ENCODE data around the gene CAV3.

The CAV3 gene

DNA sequence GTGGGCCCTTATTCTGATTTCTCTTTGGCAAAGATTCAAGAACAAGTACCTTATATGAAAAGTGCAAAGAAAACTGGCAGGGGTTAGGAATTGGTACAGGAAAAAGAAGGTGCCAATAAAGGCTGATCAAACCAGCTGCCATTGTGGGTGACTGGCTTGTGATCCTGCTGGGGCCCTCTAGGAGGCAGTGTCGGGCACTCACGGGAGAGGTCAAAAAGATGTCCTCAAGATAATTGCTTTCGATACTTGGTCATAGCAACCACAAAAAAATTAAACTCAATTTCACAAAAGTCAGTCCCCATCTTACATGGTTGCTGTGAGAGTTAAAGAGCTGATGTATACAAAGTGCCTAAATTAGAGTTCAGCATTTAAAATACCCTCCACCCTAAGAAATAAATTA lies 31.0 kb upstream of the CAV3 start:
- POLR2A ChIA-PET, result no interaction called here
- no peaks in the 10 kb centered on the region for H3K9me3 ChIP-seq (ENCODE audit: control insufficient read depth, insufficient read depth, low read depth, low read length)
- no peak overlapping the region for H3K27ac ChIP-seq (ENCODE audit: extremely low read depth, low read depth, low read length)
- peaks cover 0 to 2% of the 10 kb centered on the region in 2 experiments; a peak in 1 of 3 replicates for H3K36me3 ChIP-seq (ENCODE audit: control insufficient read depth in 2 of 2, insufficient read depth in 1 of 2, low read length in 2 of 2)
- no peaks in the 10 kb centered on the region for H3K4me1 ChIP-seq (ENCODE audit: control insufficient read depth, insufficient read depth, low read length)
- H3K4me3 ChIP-seq (ENCODE audit: low read depth, low read length), result no peak overlapping the region
- TF ChIP-seq ZNF529 (tag by site-specific recombination; IDR thresholded peaks at IDR 0.05; ENCODE audit: insufficient replicate concordance) (no peak), ZNF223 (tag by site-specific recombination; IDR thresholded peaks at IDR 0.05) (no peak)
- CTCF ChIA-PET, result interaction anchor here (0.7 kb wide), 1 partner anchor 38 kb away, joined by 3 read pairs; no protein-coding TSS in a partner anchor

- TF ChIP-seq, protein P1, sequence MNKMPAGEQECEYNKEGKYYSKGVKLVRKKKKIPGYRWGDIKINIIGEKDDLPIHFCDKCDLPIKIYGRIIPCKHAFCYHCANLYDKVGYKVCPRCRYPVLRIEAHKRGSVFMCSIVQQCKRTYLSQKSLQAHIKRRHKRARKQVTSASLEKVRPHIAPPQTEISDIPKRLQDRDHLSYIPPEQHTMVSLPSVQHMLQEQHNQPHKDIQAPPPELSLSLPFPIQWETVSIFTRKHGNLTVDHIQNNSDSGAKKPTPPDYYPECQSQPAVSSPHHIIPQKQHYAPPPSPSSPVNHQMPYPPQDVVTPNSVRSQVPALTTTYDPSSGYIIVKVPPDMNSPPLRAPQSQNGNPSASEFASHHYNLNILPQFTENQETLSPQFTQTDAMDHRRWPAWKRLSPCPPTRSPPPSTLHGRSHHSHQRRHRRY (tag by site-specific recombination; IDR thresholded peaks at IDR 0.05), result no peak
- TF ChIP-seq ZNF202 (tag by site-specific recombination; IDR thresholded peaks at IDR 0.05; ENCODE audit: borderline replicate concordance), result no peak
- no peak for TF ChIP-seq RBAK (tag by site-specific recombination; IDR thresholded peaks at IDR 0.05)
- no peak for TF ChIP-seq ZNF521 (tag by site-specific recombination; IDR thresholded peaks at IDR 0.05)
- no peak for TF ChIP-seq ZNF184 (tag by site-specific recombination; IDR thresholded peaks at IDR 0.05)
- no peak for TF ChIP-seq ZNF18 (tag by site-specific recombination; IDR thresholded peaks at IDR 0.05)
- no peak for TF ChIP-seq ZNF629 (tag by site-specific recombination; IDR thresholded peaks at IDR 0.05)
- TF ChIP-seq, protein P2, sequence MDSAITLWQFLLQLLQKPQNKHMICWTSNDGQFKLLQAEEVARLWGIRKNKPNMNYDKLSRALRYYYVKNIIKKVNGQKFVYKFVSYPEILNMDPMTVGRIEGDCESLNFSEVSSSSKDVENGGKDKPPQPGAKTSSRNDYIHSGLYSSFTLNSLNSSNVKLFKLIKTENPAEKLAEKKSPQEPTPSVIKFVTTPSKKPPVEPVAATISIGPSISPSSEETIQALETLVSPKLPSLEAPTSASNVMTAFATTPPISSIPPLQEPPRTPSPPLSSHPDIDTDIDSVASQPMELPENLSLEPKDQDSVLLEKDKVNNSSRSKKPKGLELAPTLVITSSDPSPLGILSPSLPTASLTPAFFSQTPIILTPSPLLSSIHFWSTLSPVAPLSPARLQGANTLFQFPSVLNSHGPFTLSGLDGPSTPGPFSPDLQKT (IDR thresholded peaks at IDR 0.05; ENCODE audit: borderline replicate concordance, low read depth, low read length), result no peak
- TF ChIP-seq PBX3 (CRISPR knock-in tag; IDR thresholded peaks at IDR 0.05), result no peak
- TF ChIP-seq, protein P3, sequence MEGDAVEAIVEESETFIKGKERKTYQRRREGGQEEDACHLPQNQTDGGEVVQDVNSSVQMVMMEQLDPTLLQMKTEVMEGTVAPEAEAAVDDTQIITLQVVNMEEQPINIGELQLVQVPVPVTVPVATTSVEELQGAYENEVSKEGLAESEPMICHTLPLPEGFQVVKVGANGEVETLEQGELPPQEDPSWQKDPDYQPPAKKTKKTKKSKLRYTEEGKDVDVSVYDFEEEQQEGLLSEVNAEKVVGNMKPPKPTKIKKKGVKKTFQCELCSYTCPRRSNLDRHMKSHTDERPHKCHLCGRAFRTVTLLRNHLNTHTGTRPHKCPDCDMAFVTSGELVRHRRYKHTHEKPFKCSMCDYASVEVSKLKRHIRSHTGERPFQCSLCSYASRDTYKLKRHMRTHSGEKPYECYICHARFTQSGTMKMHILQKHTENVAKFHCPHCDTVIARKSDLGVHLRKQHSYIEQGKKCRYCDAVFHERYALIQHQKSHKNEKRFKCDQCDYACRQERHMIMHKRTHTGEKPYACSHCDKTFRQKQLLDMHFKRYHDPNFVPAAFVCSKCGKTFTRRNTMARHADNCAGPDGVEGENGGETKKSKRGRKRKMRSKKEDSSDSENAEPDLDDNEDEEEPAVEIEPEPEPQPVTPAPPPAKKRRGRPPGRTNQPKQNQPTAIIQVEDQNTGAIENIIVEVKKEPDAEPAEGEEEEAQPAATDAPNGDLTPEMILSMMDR (tag by site-specific recombination; IDR thresholded peaks at IDR 0.05), result no peak
- Histone ChIP-seq H3K4me3 (ENCODE audit: low read depth, low read length) (no peak overlapping the region), H3K27ac (ENCODE audit: extremely low read depth, low read depth, low read length) (no peak overlapping the region), H3K9me3 (ENCODE audit: control insufficient read depth, insufficient read depth, low read depth, low read length) (no peaks in the 10 kb centered on the region), H3K36me3 (ENCODE audit: control insufficient read depth in 2 of 2, insufficient read depth in 1 of 2, low read length in 2 of 2) (peaks cover 0 to 2% of the 10 kb centered on the region in 2 experiments; a peak in 1 of 3 replicates), H3K4me1 (ENCODE audit: control insufficient read depth, insufficient read depth, low read length) (no peaks in the 10 kb centered on the region)
- POLR2A ChIA-PET, result no interaction called here
- CTCF ChIA-PET, result interaction anchor here (0.8 to 1.0 kb wide), 2 partner anchors 8 to 64 kb away, joined by 3 to 4 read pairs; partner anchors contain the start of gene OXTR
Observed at GRCh38 chr3:8705575-8705974, 28.0 kb upstream of the CAV3 start.

DNA sequence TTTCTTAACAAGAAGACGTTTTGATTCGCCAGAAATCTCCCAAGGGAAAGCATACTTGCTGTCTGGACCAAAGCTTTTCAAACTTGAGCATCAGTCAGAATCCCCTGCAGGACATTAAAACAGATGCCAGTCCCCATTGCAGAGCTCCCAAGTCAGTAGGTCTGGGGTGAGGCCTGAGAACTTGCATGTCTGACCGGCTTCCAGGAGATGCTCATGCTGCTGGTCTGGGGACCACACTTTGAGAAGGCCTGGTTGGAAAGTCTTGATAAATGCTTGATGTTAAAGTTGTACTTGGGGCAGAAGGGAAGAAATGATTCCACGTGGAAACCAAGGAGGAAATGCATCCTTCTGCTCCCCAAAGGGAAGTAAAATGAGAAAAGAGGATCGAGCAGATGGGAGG lies 24.3 kb upstream of the CAV3 start:
- Histone ChIP-seq H3K9me3 (ENCODE audit: control insufficient read depth, insufficient read depth, low read depth, low read length) (no peaks in the 10 kb centered on the region), H3K27ac (ENCODE audit: extremely low read depth, low read depth, low read length) (no peak overlapping the region), H3K36me3 (ENCODE audit: control insufficient read depth in 2 of 2, insufficient read depth in 1 of 2, low read length in 2 of 2) (no peaks in the 10 kb centered on the region), H3K4me1 (ENCODE audit: control insufficient read depth, insufficient read depth, low read length) (no peaks in the 10 kb centered on the region), H3K4me3 (ENCODE audit: low read depth, low read length) (no peak overlapping the region)
- ChIA-PET POLR2A (no interaction called here), CTCF (interaction anchor here (0.6 to 0.7 kb wide), 2 partner anchors 271 to 740 kb away, joined by 3 read pairs; no protein-coding TSS in a partner anchor)
- no peak for TF ChIP-seq ZNF658 (tag by site-specific recombination; IDR thresholded peaks at IDR 0.05)
- TF ChIP-seq ZNF114 (tag by site-specific recombination; IDR thresholded peaks at IDR 0.05), result no peak
- no peak for TF ChIP-seq ZNF549 (tag by site-specific recombination; IDR thresholded peaks at IDR 0.05)
- no peak for TF ChIP-seq ZNF2 (tag by site-specific recombination; IDR thresholded peaks at IDR 0.05)
- TF ChIP-seq ZFHX2 (tag by site-specific recombination; conservative IDR thresholded peaks at IDR 0.05), result no peak
- no peak for TF ChIP-seq SALL2 (tag by site-specific recombination; IDR thresholded peaks at IDR 0.05; ENCODE audit: borderline replicate concordance)
- TF ChIP-seq ZNF561 (tag by site-specific recombination; IDR thresholded peaks at IDR 0.05; ENCODE audit: borderline replicate concordance), result no peak
